Mesenchymal stem cell (in vitro differentiated cells and primary cell): ENCODE measurements around the gene GIGYF2.
A peak's percentile ranks its signal among the peaks of the same experiment; 100 is the strongest.

Experiments used
- DNase-seq: peaks from one replicate; pipeline ENCODE4 v3.0.0-alpha.2; 2013
- H2AFZ ChIP-seq: one replicate; pipeline ENCODE4 v1.6.1; 2013; ENCODE audit warnings: low read depth, mild to moderate bottlenecking, control low read depth, inconsistent platforms, low read length, moderate library complexity
- H2AK5ac ChIP-seq: 2 replicates; pipeline ENCODE4 v1.6.1; 2013; ENCODE audit warnings: low read length, moderate library complexity, mild to moderate bottlenecking, inconsistent platforms; ENCODE audit not compliant: severe bottlenecking
- H2BK120ac ChIP-seq: one replicate; pipeline ENCODE4 v1.6.1; 2013; ENCODE audit warnings: low read depth, mild to moderate bottlenecking, inconsistent platforms, low read length, moderate library complexity
- H2BK12ac ChIP-seq, 2 experiments: one replicate each; pipeline ENCODE4 v1.6.1; 2013; ENCODE audit warnings: inconsistent platforms in 2 of 2, low read length in 2 of 2, mild to moderate bottlenecking in 2 of 2, moderate library complexity in 2 of 2, control low read depth in 1 of 2
- H2BK15ac ChIP-seq: one replicate; pipeline ENCODE4 v1.6.1; 2013; ENCODE audit warnings: mild to moderate bottlenecking, low read depth, inconsistent platforms; ENCODE audit not compliant: poor library complexity, severe bottlenecking
- H2BK5ac ChIP-seq: 2 replicates; pipeline ENCODE4 v1.6.1; 2013; ENCODE audit warnings: low read depth, mild to moderate bottlenecking, low read length, control low read depth, inconsistent platforms; ENCODE audit not compliant: poor library complexity, severe bottlenecking
- H3K14ac ChIP-seq, 2 experiments: one replicate each; pipeline ENCODE4 v1.6.1; 2013; ENCODE audit warnings: inconsistent platforms in 2 of 2, low read length in 2 of 2, control low read depth in 1 of 2, mild to moderate bottlenecking in 1 of 2, moderate library complexity in 1 of 2
- H3K18ac ChIP-seq, 2 experiments: one replicate each; pipeline ENCODE4 v1.6.1; 2013; ENCODE audit warnings: inconsistent platforms in 2 of 2, low read length in 2 of 2, control low read depth in 1 of 2, low read depth in 1 of 2, mild to moderate bottlenecking in 1 of 2
- H3K23ac ChIP-seq, 2 experiments: one replicate each; pipeline ENCODE4 v1.6.1; 2013; ENCODE audit warnings: inconsistent platforms in 2 of 2, low read length in 2 of 2, mild to moderate bottlenecking in 2 of 2, moderate library complexity in 2 of 2, control low read depth in 1 of 2
- H3K27ac ChIP-seq: 2 replicates; pipeline ENCODE4 v1.5.1; 2013; ENCODE audit warnings: mild to moderate bottlenecking, moderate library complexity, low read length, control low read depth, inconsistent platforms; ENCODE audit not compliant: poor library complexity, severe bottlenecking
- H3K27me3 ChIP-seq, 2 experiments: 2 replicates each; pipeline versions ENCODE4 v1.6.1 to v1.7.0; 2013; ENCODE audit warnings: low read length in 2 of 2, mild to moderate bottlenecking in 2 of 2, moderate library complexity in 2 of 2, control low read depth in 1 of 2, inconsistent platforms in 1 of 2; ENCODE audit not compliant: control insufficient read depth in 1 of 2, insufficient read depth in 1 of 2
- H3K36me3 ChIP-seq, 2 experiments: 2 replicates each; pipeline versions ENCODE4 v1.6.1 to v1.7.0; 2013; ENCODE audit warnings: low read length in 2 of 2, control low read depth in 1 of 2, inconsistent platforms in 1 of 2, low read depth in 1 of 2, mild to moderate bottlenecking in 1 of 2; ENCODE audit not compliant: insufficient read depth in 2 of 2, control insufficient read depth in 1 of 2
- H3K4ac ChIP-seq, 2 experiments: one replicate each; pipeline ENCODE4 v1.6.1; 2013; ENCODE audit warnings: inconsistent platforms in 2 of 2, low read length in 2 of 2, mild to moderate bottlenecking in 2 of 2, moderate library complexity in 2 of 2, control low read depth in 1 of 2, low read depth in 1 of 2
- H3K4me1 ChIP-seq: 2 replicates; pipeline ENCODE4 v1.6.1; 2013; ENCODE audit warnings: low read depth, low read length, control low read depth; ENCODE audit not compliant: control insufficient read depth, insufficient read depth
- H3K4me2 ChIP-seq: 2 replicates; pipeline ENCODE4 v1.6.1; 2013; ENCODE audit warnings: low read length, mild to moderate bottlenecking, inconsistent platforms; ENCODE audit not compliant: poor library complexity, severe bottlenecking
- H3K4me3 ChIP-seq, 2 experiments: 2 replicates each; pipeline versions ENCODE4 v1.5.1 to v1.7.0; 2013; ENCODE audit warnings: low read length in 2 of 2, mild to moderate bottlenecking in 2 of 2, control low read depth in 1 of 2, low read depth in 1 of 2; ENCODE audit not compliant: insufficient read depth in 1 of 2
- H3K79me1 ChIP-seq: replicated peaks from 2 replicates; pipeline ENCODE4 v1.6.1; 2013; ENCODE audit warnings: mild to moderate bottlenecking, control low read depth, low read length, inconsistent platforms; ENCODE audit not compliant: poor library complexity, severe bottlenecking
- H3K9ac ChIP-seq: 2 replicates; pipeline ENCODE4 v1.7.0; 2013; ENCODE audit warnings: mild to moderate bottlenecking, low read length, moderate library complexity
- H3K9me3 ChIP-seq: 2 replicates; pipeline ENCODE4 v1.7.0; 2013; ENCODE audit warnings: mild to moderate bottlenecking, low read length; ENCODE audit not compliant: control insufficient read depth
- H4K8ac ChIP-seq: one replicate; pipeline ENCODE4 v1.6.1; 2013; ENCODE audit warnings: inconsistent platforms, mild to moderate bottlenecking, low read length, moderate library complexity
- H4K91ac ChIP-seq: one replicate; pipeline ENCODE4 v1.6.1; 2013; ENCODE audit warnings: mild to moderate bottlenecking, low read length, inconsistent platforms
- WGBS: methylation state at CpG from one replicate; pipeline ENCODE4 v1.1.7; 2013; ENCODE audit warnings: mixed read lengths; 5-methylcytosine and 5-hydroxymethylcytosine counted together

GIGYF2 gene

DNA sequence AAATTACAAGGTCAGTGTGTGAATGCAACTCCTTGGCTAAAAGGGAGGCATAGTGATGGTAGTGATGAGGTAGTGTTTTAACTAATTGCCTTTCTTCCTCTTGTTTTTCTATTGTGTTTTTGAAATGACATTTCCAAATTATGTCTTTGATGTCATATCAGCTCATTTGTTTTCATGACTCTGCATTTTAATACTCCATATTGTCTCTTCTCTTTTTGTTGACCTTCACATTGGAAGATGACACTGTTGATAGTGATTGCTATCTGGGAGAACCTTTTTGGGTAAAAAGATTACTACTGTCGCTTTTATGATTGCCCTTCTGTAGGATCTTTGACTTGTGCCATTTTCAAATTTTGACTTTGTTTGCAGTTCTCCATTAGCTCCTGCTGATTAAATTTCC lies 3.0 kb downstream of the GIGYF2 start:
- peaks cover 5% of the 10 kb centered on the region for H3K79me1 ChIP-seq
- WGBS: no CpG with 5 or more reads among the region's 1 CpG
- H2BK120ac ChIP-seq: no peak overlapping the region

DNA sequence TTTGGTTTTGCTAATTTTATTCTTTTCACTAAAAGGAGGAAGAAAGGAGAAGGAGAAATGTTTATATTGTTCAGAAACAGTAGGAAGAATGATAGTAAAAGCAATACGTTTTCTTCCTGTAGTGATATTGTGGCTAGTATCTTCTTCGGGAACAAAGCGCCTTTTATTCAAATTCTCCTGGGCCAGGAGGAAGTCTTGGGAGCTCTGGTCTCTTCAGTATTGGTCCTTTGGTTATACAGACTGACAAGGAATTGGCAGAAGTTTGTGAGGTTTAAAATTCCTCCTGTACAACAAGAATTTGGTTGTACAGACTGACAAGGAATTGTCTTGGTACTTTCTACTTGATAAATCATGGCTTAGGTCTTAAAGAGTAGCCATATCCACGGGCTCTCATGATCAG lies 9.9 kb downstream of the GIGYF2 start:
- Histone ChIP-seq H3K9ac (no peak overlapping the region), H2BK12ac (no peak overlapping the region), H2BK5ac (no peak overlapping the region), H3K23ac (no peak overlapping the region), H3K27ac (no peak overlapping the region), H3K79me1 (peaks cover 6% of the 10 kb centered on the region), H3K18ac (no peak overlapping the region), H4K91ac (no peak overlapping the region), H3K14ac (no peak overlapping the region), H3K9me3 (no peaks in the 10 kb centered on the region), H2AFZ (no peak overlapping the region), H3K27me3 (no peaks in the 10 kb centered on the region), H3K4me1 (no peaks in the 10 kb centered on the region), H3K4me2 (no peak overlapping the region), H3K36me3 (peaks cover 15 to 46% of the 10 kb centered on the region in 2 experiments), H3K4ac (no peak overlapping the region), H2AK5ac (no peak overlapping the region), H2BK15ac (no peak overlapping the region), H2BK120ac (no peak overlapping the region), H4K8ac (no peak overlapping the region), H3K4me3 (no peak overlapping the region)
- 98% methylated on average over 4 of the region's 4 CpGs for WGBS
- no peak for DNase-seq

More for the DNA sequence above, 3.0 kb downstream of the GIGYF2 start:
- Histone ChIP-seq H3K4ac (no peak overlapping the region), H3K18ac (no peak overlapping the region), H3K14ac (no peak overlapping the region), H3K9me3 (no peaks in the 10 kb centered on the region), H3K27me3 (no peaks in the 10 kb centered on the region), H2BK12ac (no peak overlapping the region), H4K8ac (no peak overlapping the region), H2AK5ac (no peak overlapping the region), H2BK5ac (no peak overlapping the region), H3K36me3 (peaks cover 3 to 18% of the 10 kb centered on the region in 2 experiments), H2AFZ (no peak overlapping the region), H3K4me3 (no peak overlapping the region), H3K23ac (no peak overlapping the region), H3K4me1 (peaks cover 5% of the 10 kb centered on the region), H3K27ac (no peak overlapping the region), H4K91ac (no peak overlapping the region), H2BK15ac (no peak overlapping the region), H3K4me2 (no peak overlapping the region), H3K9ac (peak overlapping the region; percentile 98)
- DNase-seq: no peak

DNA sequence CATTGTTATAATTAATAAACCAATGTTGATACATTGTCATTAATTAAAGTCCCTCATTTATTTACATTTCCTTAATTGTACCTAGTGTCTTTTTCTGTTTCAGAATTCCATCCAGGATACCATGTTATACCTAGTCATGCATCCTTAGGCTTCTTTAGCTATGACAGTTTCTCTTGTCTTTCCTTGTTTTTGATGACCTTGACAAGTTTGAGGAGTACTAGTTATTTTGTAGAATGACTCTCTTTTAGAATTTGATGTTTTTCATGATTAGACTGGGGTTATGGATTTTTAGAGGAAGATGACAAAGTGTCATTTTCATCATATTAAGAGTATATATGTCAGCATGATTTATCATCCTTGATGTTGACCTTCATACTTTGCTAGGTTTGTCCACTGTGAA lies 16.4 kb downstream of the GIGYF2 start:
- Histone ChIP-seq H2AFZ (no peak overlapping the region), H3K14ac (no peak overlapping the region), H3K27ac (no peak overlapping the region), H4K91ac (no peak overlapping the region), H2BK12ac (no peak overlapping the region), H2BK5ac (no peak overlapping the region), H2BK15ac (no peak overlapping the region), H2BK120ac (no peak overlapping the region), H3K36me3 (peaks cover 12 to 26% of the 10 kb centered on the region in 2 experiments), H3K18ac (no peak overlapping the region), H3K4me1 (peaks cover 4% of the 10 kb centered on the region), H3K4me3 (no peak overlapping the region), H3K23ac (no peak overlapping the region), H3K4ac (no peak overlapping the region), H4K8ac (no peak overlapping the region), H3K9me3 (no peaks in the 10 kb centered on the region), H3K9ac (no peak overlapping the region), H3K4me2 (no peak overlapping the region), H2AK5ac (no peak overlapping the region), H3K27me3 (no peaks in the 10 kb centered on the region), H3K79me1 (peaks cover 13% of the 10 kb centered on the region)
- no peak for DNase-seq

DNA sequence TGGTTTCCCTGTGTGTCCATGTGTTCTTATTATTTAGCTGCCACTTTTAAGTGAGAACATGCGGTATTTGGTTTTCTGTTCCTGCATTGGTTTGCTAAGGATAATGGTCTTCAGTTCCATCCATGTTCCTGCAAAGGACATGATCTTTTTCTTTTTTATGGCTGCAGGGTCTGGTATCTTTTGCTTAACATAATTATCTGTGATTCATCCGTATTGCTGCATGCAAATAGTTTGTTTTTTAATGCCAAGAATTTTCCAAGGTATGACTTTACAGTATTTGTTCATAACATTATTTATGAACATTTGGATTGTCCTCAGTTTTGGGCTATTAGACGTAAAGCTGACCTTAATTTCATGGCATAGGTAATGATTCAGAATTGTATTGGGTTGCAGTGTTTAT lies 17.8 kb downstream of the GIGYF2 start:
- no peak overlapping the region for H3K4me2 ChIP-seq
- H3K4me3 ChIP-seq: no peak overlapping the region
- H3K27ac ChIP-seq: no peak overlapping the region
- H3K4ac ChIP-seq: no peak overlapping the region
- peaks cover 8 to 26% of the 10 kb centered on the region in 2 experiments for H3K36me3 ChIP-seq
- H4K91ac ChIP-seq: no peak overlapping the region
- no peak overlapping the region for H2BK5ac ChIP-seq
- H2AFZ ChIP-seq: no peak overlapping the region
- H2BK12ac ChIP-seq: no peak overlapping the region
- H2BK120ac ChIP-seq: no peak overlapping the region
- no peak overlapping the region for H2AK5ac ChIP-seq
- no peaks in the 10 kb centered on the region for H3K27me3 ChIP-seq
- H3K4me1 ChIP-seq: peaks cover 4% of the 10 kb centered on the region
- WGBS: 85% methylated on average over 2 of the region's 3 CpGs
- no peak overlapping the region for H2BK15ac ChIP-seq
- H4K8ac ChIP-seq: no peak overlapping the region
- peaks cover 17% of the 10 kb centered on the region for H3K79me1 ChIP-seq
- no peaks in the 10 kb centered on the region for H3K9me3 ChIP-seq
- H3K18ac ChIP-seq: no peak overlapping the region
- no peak for DNase-seq
- no peak overlapping the region for H3K14ac ChIP-seq
- no peak overlapping the region for H3K9ac ChIP-seq
- no peak overlapping the region for H3K23ac ChIP-seq
